ENCODE measurements around the gene ABCC3.
A peak's percentile ranks its signal among the peaks of the same experiment; 100 is the strongest.

ABCC3 gene

GRCh38 chr17:50642722-50643656 lies 8.3 kb downstream of the ABCC3 start:
- H3K4me3 Mint-ChIP-seq, result no peak overlapping the region
- no peaks in the 10 kb centered on the region for H3K36me3 Mint-ChIP-seq
- peaks cover 7% of the 10 kb centered on the region for H3K27me3 Mint-ChIP-seq
- no peak overlapping the region for H3K27ac Mint-ChIP-seq
- H3K4me1 Mint-ChIP-seq, result no peaks in the 10 kb centered on the region
- no peaks in the 10 kb centered on the region for H3K9me3 Mint-ChIP-seq

GRCh38 chr17:50645748-50646682 lies 11.3 kb downstream of the ABCC3 start:
- no peak overlapping the region for H3K4me3 Mint-ChIP-seq

GRCh38 chr17:50647187-50647586 lies 12.5 kb downstream of the ABCC3 start:
- Mint-ChIP-seq H3K27me3 (no peaks in the 10 kb centered on the region), H3K27ac (no peak overlapping the region), H3K36me3 (no peaks in the 10 kb centered on the region), H3K4me3 (no peak overlapping the region), H3K9me3 (no peaks in the 10 kb centered on the region), H3K4me1 (no peaks in the 10 kb centered on the region)

More at GRCh38 chr17:50645748-50646682, 11.3 kb downstream of the ABCC3 start:
- Mint-ChIP-seq H3K27ac (no peak overlapping the region), H3K4me1 (no peaks in the 10 kb centered on the region), H3K36me3 (no peaks in the 10 kb centered on the region), H3K27me3 (peaks cover 2% of the 10 kb centered on the region), H3K9me3 (no peaks in the 10 kb centered on the region)

- H3K4me3 Mint-ChIP-seq, result no peak overlapping the region
- H3K36me3 Mint-ChIP-seq, result no peaks in the 10 kb centered on the region
- no peaks in the 10 kb centered on the region for H3K27me3 Mint-ChIP-seq
- no peak overlapping the region for H3K27ac Mint-ChIP-seq
- no peaks in the 10 kb centered on the region for H3K9me3 Mint-ChIP-seq
- H3K4me1 Mint-ChIP-seq, result no peaks in the 10 kb centered on the region
Measured at GRCh38 chr17:50649042-50649908, 14.6 kb downstream of the ABCC3 start.

GRCh38 chr17:50651661-50652060 lies 17.0 kb downstream of the ABCC3 start:
- no peaks in the 10 kb centered on the region for H3K36me3 Mint-ChIP-seq

GRCh38 chr17:50653738-50654137 lies 19.1 kb downstream of the ABCC3 start:
- Mint-ChIP-seq H3K4me1 (no peaks in the 10 kb centered on the region), H3K36me3 (no peaks in the 10 kb centered on the region), H3K27me3 (no peaks in the 10 kb centered on the region), H3K4me3 (no peak overlapping the region), H3K9me3 (no peaks in the 10 kb centered on the region), H3K27ac (no peak overlapping the region)

More at GRCh38 chr17:50651661-50652060, 17.0 kb downstream of the ABCC3 start:
- H3K4me1 Mint-ChIP-seq, result no peaks in the 10 kb centered on the region
- H3K27ac Mint-ChIP-seq, result no peak overlapping the region
- H3K27me3 Mint-ChIP-seq, result no peaks in the 10 kb centered on the region
- H3K4me3 Mint-ChIP-seq, result no peak overlapping the region
- no peaks in the 10 kb centered on the region for H3K9me3 Mint-ChIP-seq

GRCh38 chr17:50656509-50656908 lies 21.8 kb downstream of the ABCC3 start:
- peaks cover 9% of the 10 kb centered on the region for H3K4me1 Mint-ChIP-seq
- no peaks in the 10 kb centered on the region for H3K36me3 Mint-ChIP-seq
- no peak overlapping the region for H3K27ac Mint-ChIP-seq
- H3K4me3 Mint-ChIP-seq, result no peak overlapping the region
- H3K9me3 Mint-ChIP-seq, result no peaks in the 10 kb centered on the region
- H3K27me3 Mint-ChIP-seq, result no peaks in the 10 kb centered on the region

- H3K4me3 Mint-ChIP-seq, result no peak overlapping the region
- H3K4me1 Mint-ChIP-seq, result peaks cover 14% of the 10 kb centered on the region
Measured at GRCh38 chr17:50657054-50657453, 22.4 kb downstream of the ABCC3 start.

GRCh38 chr17:50657627-50658026 lies 22.9 kb downstream of the ABCC3 start:
- H3K27ac Mint-ChIP-seq, result no peak overlapping the region
- H3K4me1 Mint-ChIP-seq, result peaks cover 17% of the 10 kb centered on the region
- H3K9me3 Mint-ChIP-seq, result no peaks in the 10 kb centered on the region
- no peaks in the 10 kb centered on the region for H3K36me3 Mint-ChIP-seq
- H3K4me3 Mint-ChIP-seq, result no peak overlapping the region
- H3K27me3 Mint-ChIP-seq, result no peaks in the 10 kb centered on the region

More at GRCh38 chr17:50657054-50657453, 22.4 kb downstream of the ABCC3 start:
- no peaks in the 10 kb centered on the region for H3K27me3 Mint-ChIP-seq
- no peaks in the 10 kb centered on the region for H3K9me3 Mint-ChIP-seq
- H3K27ac Mint-ChIP-seq, result no peak overlapping the region
- H3K36me3 Mint-ChIP-seq, result no peaks in the 10 kb centered on the region

GRCh38 chr17:50658616-50659015 lies 23.9 kb downstream of the ABCC3 start:
- Mint-ChIP-seq H3K9me3 (no peaks in the 10 kb centered on the region), H3K4me1 (peaks cover 17% of the 10 kb centered on the region), H3K27ac (no peak overlapping the region), H3K36me3 (no peaks in the 10 kb centered on the region), H3K27me3 (no peaks in the 10 kb centered on the region), H3K4me3 (no peak overlapping the region)

- H3K27me3 Mint-ChIP-seq, result no peaks in the 10 kb centered on the region
- peaks cover 17% of the 10 kb centered on the region for H3K4me1 Mint-ChIP-seq
- H3K36me3 Mint-ChIP-seq, result no peaks in the 10 kb centered on the region
- no peak overlapping the region for H3K27ac Mint-ChIP-seq
- H3K4me3 Mint-ChIP-seq, result no peak overlapping the region
- no peaks in the 10 kb centered on the region for H3K9me3 Mint-ChIP-seq
Measured at GRCh38 chr17:50659179-50659578, 24.5 kb downstream of the ABCC3 start.

- Mint-ChIP-seq H3K27me3 (no peaks in the 10 kb centered on the region), H3K27ac (peak overlapping the region; percentile 55), H3K4me3 (no peak overlapping the region), H3K4me1 (peaks cover 17% of the 10 kb centered on the region), H3K36me3 (no peaks in the 10 kb centered on the region), H3K9me3 (no peaks in the 10 kb centered on the region)
Measured at GRCh38 chr17:50660042-50660886, 25.6 kb downstream of the ABCC3 start.

GRCh38 chr17:50660887-50661345 lies 26.2 kb downstream of the ABCC3 start:
- Mint-ChIP-seq H3K27ac (peak overlapping the region; percentile 95), H3K9me3 (no peaks in the 10 kb centered on the region), H3K4me3 (no peak overlapping the region), H3K27me3 (no peaks in the 10 kb centered on the region), H3K4me1 (peaks cover 17% of the 10 kb centered on the region), H3K36me3 (no peaks in the 10 kb centered on the region)

- no peaks in the 10 kb centered on the region for H3K27me3 Mint-ChIP-seq
- no peaks in the 10 kb centered on the region for H3K9me3 Mint-ChIP-seq
- H3K36me3 Mint-ChIP-seq, result no peaks in the 10 kb centered on the region
- H3K4me1 Mint-ChIP-seq, result peaks cover 17% of the 10 kb centered on the region
- peak overlapping the region; percentile 95 for H3K27ac Mint-ChIP-seq
- H3K4me3 Mint-ChIP-seq, result no peak overlapping the region
Measured at GRCh38 chr17:50661348-50661747, 26.7 kb downstream of the ABCC3 start.

All from activated naive CD4-positive, alpha-beta T cell treated with anti-CD3 and anti-CD28 coated beads, Interleukin-2, amount 50 U/mL, for 24 hours (primary cell).